GM12875 (cell line): ENCODE measurements around the gene CRK.

ENCODE experiments used
- H3K4me3 ChIP-seq: one replicate; pipeline ENCODE4 v1.5.1; 2011; ENCODE audit warnings: low read depth, low read length, control low read depth
- CTCF ChIP-seq: IDR thresholded peaks from 2 replicates; pipeline ENCODE4 v1.5.1; 2011; ENCODE audit warnings: low read depth, mild to moderate bottlenecking, control low read depth, inconsistent platforms, low read length, moderate library complexity, borderline replicate concordance; ENCODE audit not compliant: insufficient read depth

The CRK gene

DNA sequence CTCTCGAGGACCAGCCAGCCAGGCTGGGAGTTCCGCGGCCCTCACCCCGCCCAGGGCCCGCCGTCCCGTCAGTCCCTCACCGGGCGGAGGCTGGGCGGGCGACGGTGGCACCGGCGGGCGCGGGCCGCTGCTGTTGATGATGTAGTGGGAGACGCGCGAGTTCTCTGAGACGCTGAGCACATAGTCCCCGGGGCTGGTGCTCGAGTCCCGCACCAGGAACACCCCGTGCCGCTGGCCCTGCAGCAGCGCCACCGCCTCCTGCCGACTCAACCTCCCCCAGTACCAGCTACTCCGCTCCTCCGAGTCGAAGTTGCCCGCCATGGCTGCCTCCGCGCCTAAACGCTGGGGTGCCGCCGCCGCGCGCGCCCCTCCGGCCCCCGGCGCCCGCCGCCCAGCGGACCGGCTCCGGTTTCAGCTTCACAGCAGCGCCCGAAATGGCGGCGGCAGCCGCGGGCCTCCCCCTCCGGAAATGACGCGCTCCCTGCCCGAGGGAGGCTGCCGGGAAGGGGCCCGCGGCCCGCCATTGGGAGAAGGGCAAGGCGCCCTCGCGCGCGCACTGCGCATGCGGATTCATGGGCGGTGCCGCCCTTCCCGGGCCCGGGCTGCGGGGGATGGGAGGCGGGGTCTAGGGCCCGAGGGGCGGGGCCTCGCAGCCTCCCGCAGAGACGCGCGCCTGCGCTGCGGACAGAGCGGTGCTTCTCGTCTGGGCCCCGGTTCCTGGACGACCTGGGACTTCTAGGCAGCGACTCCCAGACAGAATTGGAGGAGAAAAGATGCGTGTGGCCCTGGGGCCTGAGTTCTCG is at the start of gene CRK:
CRK (minus strand) TSS at position 436 of the 803 bp plus-strand sequence; CDS start at position 321, 115 bp downstream.
- 0 out of 2 replicates have a peak, but pooled peaks have one; percentile 5 for TF ChIP-seq CTCF
- peak within 1 kb of the TSS; percentile 95 for H3K4me3 ChIP-seq

DNA sequence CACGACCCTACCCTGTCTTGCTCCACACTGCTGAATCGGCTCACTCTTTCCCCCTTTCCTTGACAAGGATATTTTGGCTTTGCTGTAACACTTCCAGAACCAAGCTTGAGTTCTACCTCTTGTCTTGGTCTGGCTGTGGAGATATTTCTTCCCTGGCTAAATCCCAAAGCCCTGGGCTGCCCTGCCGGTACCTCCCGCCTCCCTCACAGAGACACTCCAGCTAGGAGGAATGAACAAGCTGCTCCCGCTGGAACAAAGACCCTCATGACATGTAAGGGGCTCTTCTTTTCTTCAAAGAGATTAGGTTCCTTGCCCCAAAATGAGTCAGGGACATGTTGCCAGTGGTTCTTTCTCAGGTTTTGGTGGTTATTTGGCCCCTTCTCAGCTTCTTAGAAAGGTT is 49.6 kb upstream of the CRK start:
- no peak for TF ChIP-seq CTCF

DNA sequence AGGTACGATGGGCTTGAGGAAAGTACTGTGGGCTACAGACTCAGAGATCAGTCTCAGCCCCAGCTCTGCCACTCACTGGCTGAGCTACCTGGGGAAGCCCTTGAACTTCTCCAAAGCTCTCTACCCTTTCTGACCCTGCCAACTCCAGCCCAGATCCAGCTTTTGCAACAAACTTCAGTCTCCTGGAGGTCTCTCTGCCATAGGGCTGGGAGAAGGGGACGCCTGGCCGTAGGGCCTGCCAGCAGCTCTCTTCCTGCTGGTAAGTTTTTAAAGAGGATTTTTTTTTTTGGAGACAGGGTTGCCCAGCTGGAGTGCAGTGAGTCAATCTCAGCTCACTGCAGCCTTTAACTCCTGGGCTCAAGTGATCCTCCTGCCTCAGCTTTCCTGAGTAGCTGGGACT is 48.8 kb upstream of the CRK start:
- H3K4me3 ChIP-seq = no peak overlapping the region
- TF ChIP-seq CTCF = no peak

More for the DNA sequence above, 49.6 kb upstream of the CRK start:
- H3K4me3 ChIP-seq = no peak overlapping the region

DNA sequence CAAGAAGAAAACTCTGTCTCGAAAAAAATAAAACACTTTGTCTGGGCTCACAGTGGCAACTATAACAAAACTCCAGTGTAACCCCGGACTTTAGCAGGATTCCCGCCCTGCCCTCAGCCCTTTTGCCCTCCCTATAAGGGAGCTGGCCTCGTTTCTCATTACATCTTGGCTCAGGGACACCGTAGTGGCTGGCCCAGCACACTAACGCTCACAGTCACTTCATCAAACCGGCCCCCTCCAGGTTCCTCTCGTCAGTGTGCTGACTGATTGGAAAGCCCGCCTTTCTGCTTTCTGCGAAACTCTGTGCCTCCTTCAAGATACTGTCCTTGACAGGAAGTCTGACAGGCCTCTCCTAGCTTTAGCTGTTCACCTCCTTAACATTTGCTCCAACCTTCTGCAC is 47.7 kb upstream of the CRK start:
- no peak for TF ChIP-seq CTCF
- no peak overlapping the region for H3K4me3 ChIP-seq

DNA sequence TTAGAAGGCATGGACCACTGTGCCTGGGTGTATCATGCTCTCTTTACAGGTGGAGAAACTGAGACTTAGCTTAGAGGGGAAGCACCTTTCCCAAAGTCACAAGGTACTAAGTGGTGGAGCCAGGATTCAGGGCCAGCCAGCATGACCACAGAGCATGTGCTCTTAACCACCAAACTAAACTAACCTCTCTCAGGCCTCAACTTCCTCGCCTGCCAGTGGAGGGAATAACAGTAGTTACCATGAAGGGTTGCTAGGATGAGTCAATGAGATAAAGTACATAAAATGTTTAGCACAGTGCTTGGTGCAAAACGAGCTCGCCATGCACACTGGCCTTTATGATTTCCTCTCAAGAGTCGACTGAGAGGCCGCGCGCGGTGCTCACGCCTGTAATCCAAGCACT is 42.8 kb upstream of the CRK start:
- TF ChIP-seq CTCF = no peak

DNA sequence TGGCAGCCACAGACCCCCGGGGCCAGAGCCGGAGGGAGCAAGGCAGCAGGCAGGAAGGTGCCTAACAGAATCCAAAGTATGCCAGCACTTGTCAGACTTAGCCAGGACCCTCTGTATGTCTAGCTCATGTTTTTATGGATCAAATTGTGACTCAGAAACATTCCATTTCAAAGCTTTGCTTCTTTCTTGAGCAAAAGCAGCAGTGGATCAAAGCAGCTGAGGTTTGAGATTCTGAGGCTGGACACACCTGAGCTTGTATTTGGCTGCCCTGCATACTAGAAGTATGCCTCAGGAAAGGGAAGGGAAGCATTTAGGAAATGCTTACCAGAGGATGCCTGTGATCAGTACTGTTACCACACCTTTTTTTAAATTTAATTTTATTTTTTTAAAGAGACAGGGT is 42.2 kb upstream of the CRK start:
- TF ChIP-seq CTCF = no peak
- H3K4me3 ChIP-seq = no peak overlapping the region

More for the DNA sequence above, 42.8 kb upstream of the CRK start:
- H3K4me3 ChIP-seq = no peak overlapping the region

GRCh38 chr17:1497831-1498230 is 41.8 kb upstream of the CRK start:
- H3K4me3 ChIP-seq = no peak overlapping the region
- no peak for TF ChIP-seq CTCF
